Heart right ventricle (tissue), 16 donors: ENCODE measurements around the gene AEN. TPM values are rescaled to one million over a fixed set of nuclear protein-coding genes. Genes with fewer than 3 reads are reported as not detected.

Experiments
- ATAC-seq, 8 donors: fragments of 200-7000 bp; cut with Tn5 transposase; one replicate each; pipeline ENCODE4 v1.9.1; 2020; ENCODE audit warnings: mild to moderate bottlenecking in 8 of 8, moderate library complexity in 8 of 8, moderate number of reproducible peaks in 1 of 8
- DNase-seq, 2 donors: peaks; one replicate each; pipeline ENCODE4 v3.0.0-alpha.2; 2020
- H3K27ac ChIP-seq, 10 donors: fragments of 200-600 bp; sonication (generic) in 2 of 10; one replicate each; pipeline versions ENCODE4 v1.5.0 to v1.8.0; 2020 to 2022; ENCODE audit warnings: mild to moderate bottlenecking in 3 of 10
- H3K27me3 ChIP-seq, 7 donors: fragments of 200-600 bp; one replicate each; pipeline ENCODE4 v1.8.0; 2021 to 2022; ENCODE audit warnings: mild to moderate bottlenecking in 2 of 7
- H3K36me3 ChIP-seq, 9 donors: fragments of 200-600 bp; sonication (generic) in 1 of 9; one replicate each; pipeline versions ENCODE4 v1.5.0 to v1.8.0; 2020 to 2022; ENCODE audit warnings: mild to moderate bottlenecking in 2 of 9
- H3K4me1 ChIP-seq, 9 donors: fragments of 200-600 bp; sonication (generic) in 1 of 9; one replicate each; pipeline versions ENCODE4 v1.5.0 to v1.8.0; 2020 to 2022; ENCODE audit warnings: mild to moderate bottlenecking in 4 of 9
- H3K4me3 ChIP-seq, 10 donors: fragments of 200-600 bp; sonication (generic) in 2 of 10; one replicate each; pipeline versions ENCODE4 v1.5.0 to v1.8.0; 2020 to 2022; ENCODE audit warnings: mild to moderate bottlenecking in 7 of 10, moderate library complexity in 2 of 10
- H3K9me3 ChIP-seq, 11 donors: fragments of 200-600 bp in 10 of 11; sonication (generic) in 2 of 11; one replicate each; pipeline versions ENCODE4 v1.5.0 to v1.8.0; 2013 to 2022; ENCODE audit warnings: mild to moderate bottlenecking in 2 of 11, control low read depth in 1 of 11, moderate library complexity in 1 of 11
- WGBS, 2 donors: extraction: QIAGEN DNeasy Blood & Tissue Kit; methylation state at CpG; one replicate each; pipeline ENCODE4 v1.1.7; 2013; ENCODE audit warnings: inconsistent platforms in 1 of 2; 5-methylcytosine and 5-hydroxymethylcytosine counted together
- intact Hi-C, 10 donors: fragments of 100-400 bp; cut with DNase I; formaldehyde crosslinking; loops; one replicate each; pipeline versions ENCODE4 v1.11.1 to v1.14.2; 2022
- polyA plus RNA-seq, 2 donors: library from polyadenylated mRNA; stranded (reverse); fragments of 200-250 nt; gene quantifications; one replicate each; pipeline ENCODE4 v1.2.3, GENCODE V29; 2013
- total RNA-seq, 10 donors: library from RNA; stranded (reverse); fragmentation: NEBNext Ultra II Directional in 3 of 10; extraction: Animal tissue kit (Norgen Biotek cat#: 25700) in 3 of 10; gene quantifications; one replicate each; pipeline versions ENCODE4 v1.2.1 to v1.2.4, GENCODE V29; 2021 to 2023
- TF ChIP-seq, protein P1 (sequence below), 9 donors: fragments of 200-600 bp; sonication (generic) in 2 of 9; IDR thresholded peaks; one replicate each; pipeline versions ENCODE4 v1.5.0 to v1.8.0; 2021 to 2022; ENCODE audit warnings: antibody characterized with exemption in 9 of 9, mild to moderate bottlenecking in 5 of 9, moderate library complexity in 1 of 9
- donor health status: Arrhythmogenic right ventricular cardiomyopathy.
- donor health status: ischemic (EF 13 %, LVEDD 7.1; RV severe dilation, severe dysfunction).
- donor health status: healthy with polysubstance abuse.
- donor health status: DM: no; HTN: yes; CAD: no.
- donor health status: DM: no; HTN: no; CAD: no.
- donor health status: ischemic (EF 25% LVEDD 6.9; RV normal size, moderate dysfunction).
- donor health status: ischemic (EF 25% LVEDD 5.7; RV mildly dilated, moderate dysfunction).
- donor health status: healthy.
- donor health status: DM: yes; HTN: yes; CAD: no.
- donor health status: Ischemic cardiomyopathy.
- donor health status: ischemic (EF 35%, LVEDD 5.7; RV mildly dilated, moderate dysfunction).
- donor health status: nonischemic (EF 11% LVEDD 7.7; RV severe dilation, severe dysfunction).
- donor health status: DM: yes; HTN: yes; CAD: no.
- donor health status: PGD.
- donor health status: ischemic (EF 29% LVEDD 5.4; RV normal size, mild dysfunction).
- donor health status: nonischemic (EF 23%, LVEDD 6.1; RV moderate dilation, normal function).

The AEN gene
- total and polyA plus RNA-seq, 12 donors, result 3.4 to 13.2 (median 5.6) TPM

DNA sequence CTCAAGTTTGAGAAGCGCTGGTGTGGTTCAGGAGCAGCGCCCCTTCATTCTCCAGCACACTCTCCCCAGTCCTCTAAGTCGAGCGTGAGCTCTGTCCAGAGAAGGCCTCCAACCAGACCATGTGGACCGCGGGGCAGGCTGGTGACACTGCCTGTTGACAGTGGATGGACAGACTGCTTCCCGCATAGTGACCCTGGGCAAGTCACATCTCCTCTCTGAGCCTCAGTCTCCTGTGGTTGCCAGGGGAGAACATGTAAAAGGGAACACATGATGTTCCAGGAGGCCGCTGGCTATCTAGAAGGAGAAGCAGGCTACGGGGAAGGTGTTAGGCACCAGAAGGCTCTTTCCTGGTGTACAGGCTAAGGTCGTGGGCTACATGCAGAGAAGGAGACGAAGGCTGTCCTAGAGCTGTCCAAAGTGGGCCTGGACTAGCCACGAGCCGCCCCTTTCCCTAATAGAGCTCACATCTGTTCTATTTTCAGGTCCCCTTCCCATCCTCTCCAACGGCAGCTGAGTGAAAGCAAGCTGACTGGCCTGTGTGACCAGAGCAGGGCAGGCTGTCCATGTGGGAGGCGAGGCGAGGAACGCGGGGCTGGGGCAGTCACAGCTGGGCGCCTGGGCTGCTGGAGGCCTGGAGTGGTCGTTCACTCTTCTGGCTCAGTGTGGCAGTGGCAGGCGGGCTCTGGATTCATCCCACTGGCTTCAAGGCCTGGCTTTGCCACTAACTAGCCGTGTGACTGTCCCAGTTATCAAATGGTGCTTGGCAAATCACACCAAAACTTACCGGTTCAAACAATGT is 28.8 kb downstream of the AEN start:
- Histone ChIP-seq H3K4me1 (peaks cover 0 to 41% (median 23%) of the 10 kb centered on the region in 9 donors), H3K27ac (peak overlapping the region in 9 of 10 donors; percentile 48 to 89 (median 57)), H3K27me3 (no peaks in the 10 kb centered on the region), H3K9me3 (no peaks in the 10 kb centered on the region), H3K36me3 (peaks cover 0 to 23% (median 0%) of the 10 kb centered on the region in 9 donors), H3K4me3 (no peak overlapping the region)
- no peak for DNase-seq
- intact Hi-C loops, result loop anchor here in 2 of 10 donors (10.0 kb wide), 1 partner anchor 245 kb away; the partner anchor contains the start of gene HAPLN3 (in 2 of the 2)
- ATAC-seq, result peak in 1 of 8 donors; percentile 2
- TF ChIP-seq, protein P1, sequence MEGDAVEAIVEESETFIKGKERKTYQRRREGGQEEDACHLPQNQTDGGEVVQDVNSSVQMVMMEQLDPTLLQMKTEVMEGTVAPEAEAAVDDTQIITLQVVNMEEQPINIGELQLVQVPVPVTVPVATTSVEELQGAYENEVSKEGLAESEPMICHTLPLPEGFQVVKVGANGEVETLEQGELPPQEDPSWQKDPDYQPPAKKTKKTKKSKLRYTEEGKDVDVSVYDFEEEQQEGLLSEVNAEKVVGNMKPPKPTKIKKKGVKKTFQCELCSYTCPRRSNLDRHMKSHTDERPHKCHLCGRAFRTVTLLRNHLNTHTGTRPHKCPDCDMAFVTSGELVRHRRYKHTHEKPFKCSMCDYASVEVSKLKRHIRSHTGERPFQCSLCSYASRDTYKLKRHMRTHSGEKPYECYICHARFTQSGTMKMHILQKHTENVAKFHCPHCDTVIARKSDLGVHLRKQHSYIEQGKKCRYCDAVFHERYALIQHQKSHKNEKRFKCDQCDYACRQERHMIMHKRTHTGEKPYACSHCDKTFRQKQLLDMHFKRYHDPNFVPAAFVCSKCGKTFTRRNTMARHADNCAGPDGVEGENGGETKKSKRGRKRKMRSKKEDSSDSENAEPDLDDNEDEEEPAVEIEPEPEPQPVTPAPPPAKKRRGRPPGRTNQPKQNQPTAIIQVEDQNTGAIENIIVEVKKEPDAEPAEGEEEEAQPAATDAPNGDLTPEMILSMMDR (IDR thresholded peaks at IDR 0.05), result no peak
- 74 to 80% methylated on average over 23 of the region's 23 CpGs for WGBS, 2 donors

DNA sequence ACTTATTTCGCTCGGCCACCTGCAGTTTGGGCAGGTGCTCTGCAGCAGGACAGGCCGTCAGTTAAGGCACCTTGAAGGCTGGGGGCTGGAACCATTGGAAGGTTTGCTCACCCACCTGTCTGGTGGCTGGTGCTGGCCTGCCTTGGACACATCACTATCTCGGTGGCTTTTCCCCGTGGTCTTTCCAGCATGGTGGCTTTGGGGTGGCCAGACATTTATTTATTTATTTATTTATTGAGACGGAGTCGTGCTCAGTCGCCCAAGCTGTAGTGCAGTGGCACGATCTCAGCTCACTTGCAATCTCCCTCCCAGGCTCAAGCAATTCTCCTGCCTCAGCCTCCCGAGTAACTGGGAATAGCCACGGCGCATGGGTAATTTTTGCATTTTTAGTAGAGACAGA is 29.4 kb downstream of the AEN start:
- Histone ChIP-seq H3K27me3 (no peaks in the 10 kb centered on the region), H3K36me3 (peaks cover 0 to 18% (median 0%) of the 10 kb centered on the region in 9 donors), H3K4me1 (peaks cover 0 to 41% (median 23%) of the 10 kb centered on the region in 9 donors), H3K4me3 (no peak overlapping the region), H3K9me3 (no peaks in the 10 kb centered on the region), H3K27ac (peak overlapping the region in 1 of 10 donors; percentile 89)
- TF ChIP-seq, protein P1 (IDR thresholded peaks at IDR 0.05), result no peak
- intact Hi-C loops, result loop anchor here in 2 of 10 donors (10.0 kb wide), 1 partner anchor 244 kb away; the partner anchor contains the start of gene HAPLN3 (in 2 of the 2)
- ATAC-seq (no peak), DNase-seq (no peak)
- 97 to 98% methylated on average over 12 of the region's 12 CpGs for WGBS, 2 donors

DNA sequence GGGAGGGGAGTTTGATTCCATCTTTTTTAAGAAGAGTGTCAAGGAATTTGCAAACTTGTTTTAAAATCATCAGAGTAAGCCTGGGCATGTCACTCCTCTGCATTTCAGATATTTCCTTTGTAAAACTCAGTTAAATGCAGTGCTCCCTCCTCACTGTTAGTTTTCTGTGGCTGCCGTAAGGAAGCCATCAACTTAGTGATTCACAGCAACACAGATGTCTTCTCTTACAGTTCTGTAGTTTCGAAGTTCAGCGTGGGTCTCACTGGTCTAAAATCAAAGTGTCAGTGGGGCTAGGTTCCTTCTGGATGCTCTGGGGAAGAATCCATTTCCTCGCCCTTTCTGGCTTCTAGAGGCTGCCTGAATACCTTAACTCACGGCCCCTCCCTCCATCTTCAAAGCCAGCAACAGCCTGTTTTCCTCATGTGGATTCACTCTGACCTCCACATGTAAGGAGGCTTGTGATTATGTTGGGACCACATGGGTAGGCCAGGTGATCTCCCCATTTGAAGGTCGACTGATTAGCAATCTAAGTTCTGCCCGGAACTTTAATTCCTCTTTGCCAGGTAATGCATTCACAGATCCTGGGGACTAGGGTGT is 30.1 kb downstream of the AEN start:
- TF ChIP-seq, protein P1 (IDR thresholded peaks at IDR 0.05), result no peak
- ATAC-seq (no peak), DNase-seq (no peak)
- H3K4me1 ChIP-seq, result peaks cover 0 to 44% (median 23%) of the 10 kb centered on the region in 9 donors
- H3K9me3 ChIP-seq, result no peaks in the 10 kb centered on the region
- H3K27me3 ChIP-seq, result no peaks in the 10 kb centered on the region
- WGBS, 2 donors, result 84 to 86% methylated on average over 7 of the region's 7 CpGs
- H3K36me3 ChIP-seq, result peaks cover 0 to 12% (median 0%) of the 10 kb centered on the region in 9 donors
- H3K4me3 ChIP-seq, result no peak overlapping the region
- H3K27ac ChIP-seq, result no peak overlapping the region
- intact Hi-C loops, result loop anchor here in 2 of 10 donors (10.0 kb wide), 1 partner anchor 244 kb away; the partner anchor contains the start of gene HAPLN3 (in 2 of the 2)

DNA sequence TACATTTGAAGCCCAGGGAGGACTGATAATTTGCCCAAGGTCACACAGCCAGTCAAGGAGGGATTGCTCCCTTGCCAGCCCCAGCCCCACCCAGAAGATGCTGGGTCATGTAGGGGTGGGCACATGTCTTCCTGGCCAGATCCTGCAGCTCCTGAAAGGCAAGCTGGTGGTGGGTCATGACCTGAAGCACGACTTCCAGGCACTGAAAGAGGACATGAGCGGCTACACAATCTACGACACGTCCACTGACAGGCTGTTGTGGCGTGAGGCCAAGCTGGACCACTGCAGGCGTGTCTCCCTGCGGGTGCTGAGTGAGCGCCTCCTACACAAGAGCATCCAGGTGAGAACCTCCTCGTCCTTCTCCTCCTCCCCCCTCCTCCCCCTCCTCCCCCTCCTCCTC is 30.8 kb downstream of the AEN start:
- ATAC-seq (no peak), DNase-seq (no peak)
- Histone ChIP-seq H3K9me3 (no peaks in the 10 kb centered on the region), H3K4me3 (no peak overlapping the region), H3K4me1 (peaks cover 0 to 47% (median 23%) of the 10 kb centered on the region in 9 donors), H3K36me3 (peaks cover 0 to 8% (median 0%) of the 10 kb centered on the region in 9 donors), H3K27me3 (no peaks in the 10 kb centered on the region), H3K27ac (no peak overlapping the region)
- WGBS, 2 donors, result 73 to 80% methylated on average over 9 of the region's 9 CpGs
- TF ChIP-seq, protein P1 (IDR thresholded peaks at IDR 0.05), result no peak
- intact Hi-C loops, result loop anchor here in 2 of 10 donors (10.0 kb wide), 1 partner anchor 243 kb away; the partner anchor contains the start of gene HAPLN3 (in 2 of the 2)
